H1 (cell line): Measurements from ENCODE around the gene SEPTIN2. TPM values are rescaled to one million over a fixed set of nuclear protein-coding genes. Genes with fewer than 3 reads are reported as not detected.

Experiments used
- CTCF ChIA-PET: fragments of 300-600 bp; sonication (Branson Sonifier 250); formaldehyde crosslinking; loops from one replicate; lab custom pipeline; 2021; ENCODE audit not compliant: partially characterized antibody; lab: Charles Lee
- POLR2A ChIA-PET: fragments of 300-600 bp; sonication (Branson Sonifier 250); formaldehyde crosslinking; loops from one replicate; lab custom pipeline; 2021; ENCODE audit warnings: inconsistent platforms; ENCODE audit not compliant: partially characterized antibody; lab: Charles Lee
- DNase-seq, 2 experiments: peaks; one replicate each; pipeline versions ENCODE4 v3.0.0 to v3.0.0-alpha.2; 2010 to 2022; ENCODE audit warnings: low spot score in 2 of 2, low read depth in 1 of 2, mixed read lengths in 1 of 2
- FAIRE-seq: peaks from 2 replicates; lab custom pipeline; 2011; peaks lifted over from hg19 to GRCh38; lab: Jason Lieb, UNC
- H2AFZ ChIP-seq: 2 replicates; pipeline ENCODE4 v1.8.1; 2012; ENCODE audit warnings: low read length, inconsistent platforms
- H2AK5ac ChIP-seq: 2 replicates; pipeline ENCODE4 v1.6.1; 2013; ENCODE audit warnings: low read depth, low read length
- H2BK120ac ChIP-seq: replicated peaks from 2 replicates; pipeline ENCODE3; 2013; ENCODE audit warnings: low read depth, low read length, inconsistent platforms
- H2BK12ac ChIP-seq: 2 replicates; pipeline ENCODE4 v1.6.1; 2013; ENCODE audit warnings: low read depth, low read length
- H2BK15ac ChIP-seq: 2 replicates; pipeline ENCODE4 v1.6.1; 2013; ENCODE audit warnings: low read length
- H2BK20ac ChIP-seq: 2 replicates; pipeline ENCODE4 v1.6.1; 2013; ENCODE audit warnings: low read length
- H2BK5ac ChIP-seq: 2 replicates; pipeline ENCODE4 v1.6.1; 2013; ENCODE audit warnings: low read depth, low read length
- H3K14ac ChIP-seq: 2 replicates; pipeline ENCODE4 v1.6.1; 2013; ENCODE audit warnings: inconsistent platforms; ENCODE audit not compliant: insufficient read length
- H3K18ac ChIP-seq: 2 replicates; pipeline ENCODE4 v1.6.1; 2013; ENCODE audit warnings: low read length; ENCODE audit errors: extremely low read depth
- H3K23ac ChIP-seq: 2 replicates; pipeline ENCODE4 v1.6.1; 2013; ENCODE audit warnings: inconsistent platforms; ENCODE audit not compliant: insufficient read length
- H3K23me2 ChIP-seq: 2 replicates; pipeline ENCODE4 v1.6.1; 2013; ENCODE audit warnings: low read depth, low read length
- H3K27ac ChIP-seq: 2 replicates; pipeline ENCODE4 v1.6.1; 2011; ENCODE audit warnings: low read depth, low read length, inconsistent platforms
- H3K27me3 ChIP-seq, 4 experiments: replicated peaks in 1 of 4; 1 replicate in 1 of 4; 2 replicates in 3 of 4; pipeline versions ENCODE4 v1.6.1 to v1.8.1; 2011 to 2013; ENCODE audit warnings: low read length in 3 of 4, mild to moderate bottlenecking in 3 of 4, inconsistent platforms in 2 of 4, mixed read lengths in 2 of 4, moderate library complexity in 1 of 4; ENCODE audit not compliant: control insufficient read depth in 3 of 4, insufficient read depth in 3 of 4; ENCODE audit errors: extremely low read depth in 1 of 4
- H3K36me3 ChIP-seq, 4 experiments: 2 replicates each; pipeline versions ENCODE4 v1.6.1 to v1.8.1; 2011 to 2013; ENCODE audit warnings: mild to moderate bottlenecking in 4 of 4, low read length in 3 of 4, moderate library complexity in 2 of 4, control low read depth in 1 of 4, inconsistent platforms in 1 of 4; ENCODE audit not compliant: insufficient read depth in 4 of 4, control insufficient read depth in 2 of 4
- H3K4ac ChIP-seq: replicated peaks from 2 replicates; pipeline ENCODE3; 2013; ENCODE audit warnings: low read length, low read depth, mixed read lengths, inconsistent platforms; ENCODE audit not compliant: insufficient read length
- H3K4me1 ChIP-seq, 4 experiments: replicated peaks in 1 of 4; 1 replicate in 1 of 4; 2 replicates in 3 of 4; pipeline versions ENCODE4 v1.6.1 to v1.8.1; 2011 to 2013; ENCODE audit warnings: low read length in 3 of 4, inconsistent platforms in 2 of 4, mixed read lengths in 1 of 4; ENCODE audit not compliant: insufficient read depth in 4 of 4, control insufficient read depth in 3 of 4
- H3K4me2 ChIP-seq, 2 experiments: 2 replicates each; pipeline versions ENCODE4 v1.6.1 to v1.8.1; 2011 to 2013; ENCODE audit warnings: low read depth in 2 of 2, low read length in 2 of 2, control low read depth in 1 of 2, inconsistent platforms in 1 of 2, mild to moderate bottlenecking in 1 of 2; ENCODE audit not compliant: insufficient read depth in 1 of 2
- H3K4me3 ChIP-seq, 4 experiments: fragments of 200-600, 300-600 bp in 1 of 4; sonication (generic), shearing (Covaris generic), sonication (Bioruptor Twin) in 1 of 4; 2 replicates each; pipeline versions ENCODE4 v1.5.1 to v1.8.1; 2011 to 2016; ENCODE audit warnings: low read length in 4 of 4, low read depth in 3 of 4, control low read depth in 2 of 4, inconsistent platforms in 2 of 4, mild to moderate bottlenecking in 2 of 4, mixed read lengths in 1 of 4, moderate library complexity in 1 of 4; ENCODE audit not compliant: insufficient read depth in 2 of 4; ENCODE audit errors: extremely low read depth in 1 of 4
- H3K56ac ChIP-seq: replicated peaks from 2 replicates; pipeline ENCODE3; 2013; ENCODE audit warnings: low read depth, mild to moderate bottlenecking, mixed read lengths, low read length, inconsistent platforms; ENCODE audit not compliant: insufficient read length
- H3K79me1 ChIP-seq: 2 replicates; pipeline ENCODE4 v1.6.1; 2013; ENCODE audit warnings: low read depth, low read length, control low read depth
- H3K79me2 ChIP-seq, 2 experiments: 2 replicates each; pipeline versions ENCODE4 v1.6.1 to v1.8.1; 2012 to 2013; ENCODE audit warnings: low read length in 2 of 2, mild to moderate bottlenecking in 2 of 2, inconsistent platforms in 1 of 2; ENCODE audit not compliant: insufficient read depth in 2 of 2, control insufficient read depth in 1 of 2
- H3K9ac ChIP-seq, 4 experiments: replicated peaks in 1 of 4; 1 replicate in 1 of 4; 2 replicates in 3 of 4; pipeline versions ENCODE4 v1.6.1 to v1.8.1; 2011 to 2013; ENCODE audit warnings: low read depth in 3 of 4, low read length in 3 of 4, control low read depth in 2 of 4, mild to moderate bottlenecking in 2 of 4, moderate library complexity in 2 of 4, inconsistent platforms in 1 of 4; ENCODE audit errors: extremely low read depth in 1 of 4
- H3K9me3 ChIP-seq, 2 experiments: 2 replicates each; pipeline versions ENCODE4 v1.6.1 to v1.8.1; 2012 to 2013; ENCODE audit warnings: mild to moderate bottlenecking in 2 of 2, moderate library complexity in 2 of 2, control low read depth in 1 of 2, inconsistent platforms in 1 of 2, low read depth in 1 of 2, low read length in 1 of 2, mixed read lengths in 1 of 2; ENCODE audit not compliant: insufficient read depth in 2 of 2
- H4K20me1 ChIP-seq, 2 experiments: replicated peaks in 1 of 2; 2 replicates each; pipeline versions ENCODE3 to v1.8.1; 2011 to 2013; ENCODE audit warnings: inconsistent platforms in 2 of 2, low read length in 2 of 2, mild to moderate bottlenecking in 1 of 2; ENCODE audit not compliant: insufficient read depth in 2 of 2, control insufficient read depth in 1 of 2
- H4K5ac ChIP-seq: 2 replicates; pipeline ENCODE4 v1.6.1; 2013; ENCODE audit warnings: low read length, low read depth, mixed read lengths, inconsistent platforms; ENCODE audit not compliant: insufficient read length
- H4K8ac ChIP-seq: 2 replicates; pipeline ENCODE4 v1.8.0; 2013; ENCODE audit warnings: mild to moderate bottlenecking, moderate library complexity, low read length, inconsistent platforms; ENCODE audit not compliant: insufficient read depth; ENCODE audit errors: extremely low read depth
- H4K91ac ChIP-seq: replicated peaks from 2 replicates; pipeline ENCODE3; 2013; ENCODE audit warnings: low read length, mixed read lengths, inconsistent platforms; ENCODE audit not compliant: insufficient read length
- ASH2L ChIP-seq: fragments of 200-600, 300-600 bp; sonication (generic); IDR thresholded peaks from one replicate; pipeline ENCODE4 v1.7.1; 2017; ENCODE audit warnings: low read length
- GTF2F1 ChIP-seq: IDR thresholded peaks from 2 replicates; pipeline ENCODE4 v1.6.1; 2012; ENCODE audit warnings: low read depth, low read length, improper control_type of control experiment, borderline replicate concordance
- HDAC2 ChIP-seq, 2 experiments: fragments of 300-600 bp in 1 of 2; sonication (generic) in 1 of 2; IDR thresholded peaks; 2 replicates each; pipeline ENCODE4 v1.6.1; 2011 to 2012; ENCODE audit warnings: low read depth in 2 of 2, low read length in 2 of 2, mild to moderate bottlenecking in 2 of 2, moderate library complexity in 2 of 2, borderline replicate concordance in 1 of 2, inconsistent platforms in 1 of 2
- JUN ChIP-seq: IDR thresholded peaks from 2 replicates; pipeline ENCODE4 v1.6.1; 2011; ENCODE audit warnings: low read depth, mild to moderate bottlenecking, improper control_type of control experiment, low read length
- KDM1A ChIP-seq: fragments of 200-600, 300-600 bp; sonication (generic); IDR thresholded peaks from 2 replicates; pipeline ENCODE4 v1.7.1; 2016; ENCODE audit warnings: mild to moderate bottlenecking, low read length, borderline replicate concordance
- KDM4A ChIP-seq: IDR thresholded peaks from one replicate; pipeline ENCODE4 v1.7.1; 2012; ENCODE audit warnings: low read depth, mild to moderate bottlenecking, moderate library complexity, low read length, inconsistent platforms; ENCODE audit not compliant: severe bottlenecking
- NANOG ChIP-seq: IDR thresholded peaks from 2 replicates; pipeline ENCODE4 v1.6.1; 2011; ENCODE audit warnings: low read length, low read depth, mild to moderate bottlenecking, inconsistent platforms; ENCODE audit not compliant: insufficient read depth, poor library complexity, severe bottlenecking
- SIX5 ChIP-seq: IDR thresholded peaks from 2 replicates; pipeline ENCODE4 v1.6.1; 2011; ENCODE audit warnings: mild to moderate bottlenecking, low read depth, low read length
- SP1 ChIP-seq: IDR thresholded peaks from 2 replicates; pipeline ENCODE4 v1.6.1; 2011; ENCODE audit warnings: low read depth, low read length
- SUZ12 ChIP-seq: fragments of 200-600 bp; sonication (generic); IDR thresholded peaks from 2 replicates; pipeline ENCODE4 v1.6.1; 2012; ENCODE audit warnings: mild to moderate bottlenecking, inconsistent platforms, low read length, moderate library complexity, mixed read lengths
- WGBS, 2 experiments: shearing (Covaris generic) in 1 of 2; methylation state at CpG; one replicate each; pipeline versions ENCODE4 v1.1.6 to v1.1.7; 2013 to 2015; ENCODE audit warnings: low lambda C conversion rate in 2 of 2, mixed read lengths in 2 of 2, inconsistent platforms in 1 of 2, low coverage in 1 of 2, missing lambda C conversion rate in 1 of 2; ENCODE audit not compliant: insufficient replicate concordance in 2 of 2, insufficient coverage in 1 of 2, insufficient read length in 1 of 2; ENCODE audit errors: extremely low coverage in 1 of 2, missing lambda C conversion rate in 1 of 2; 5-methylcytosine and 5-hydroxymethylcytosine counted together
- polyA plus RNA-seq, 7 experiments: library from polyadenylated mRNA; depleted of rRNA in 3 of 7; stranded (reverse) in 5 of 7; unstranded in 2 of 7; fragments of >200 nt in 5 of 7; fragments of 200-250 nt in 2 of 7; gene quantifications; 1 replicate in 5 of 7; 2 replicates in 1 of 7; 4 replicates in 1 of 7; pipeline versions ENCODE4 v1.2.1 to v1.2.3, GENCODE V29; 2011 to 2013; ENCODE audit warnings: missing spikeins in 2 of 7, mixed read lengths in 2 of 7
- total RNA-seq: library from RNA; stranded (reverse); fragmentation: NEBNext Ultra II Directional; extraction: Animal tissue kit (Norgen Biotek cat#: 25700); gene quantifications from 2 replicates; pipeline ENCODE4 v1.2.1, GENCODE V29; 2021
- TF ChIP-seq, protein P1 (sequence below): IDR thresholded peaks from 2 replicates; pipeline ENCODE4 v1.6.1; 2011; ENCODE audit warnings: low read depth, mild to moderate bottlenecking, low read length; ENCODE audit not compliant: insufficient read depth

The SEPTIN2 gene
- total and polyA plus RNA-seq, 2 of the 8 experiments (the other 6 are each of a cell fraction or from before 2014, with no cell fraction given): 392 to 650 TPM

GRCh38 chr2:241321886-241322285 lies 6.2 kb downstream of the SEPTIN2 start:
- Histone ChIP-seq H3K14ac (no peak overlapping the region), H2BK12ac (no peak overlapping the region), H3K23ac (no peak overlapping the region), H3K27me3 (no peaks in the 10 kb centered on the region), H3K27ac (no peak overlapping the region), H3K9ac (no peak overlapping the region; a peak in 1 of 7 replicates), H3K56ac (no peak overlapping the region), H3K4me3 (no peak overlapping the region), H3K4ac (no peak overlapping the region), H3K9me3 (no peaks in the 10 kb centered on the region), H3K4me1 (peaks cover 0 to 7% (median under 1%) of the 10 kb centered on the region in 4 experiments; a peak in 3 of 7 replicates), H2BK15ac (no peak overlapping the region), H4K20me1 (peaks cover 14 to 27% of the 10 kb centered on the region in 2 experiments), H4K5ac (no peak overlapping the region), H4K91ac (no peak overlapping the region), H3K79me1 (peaks cover 6% of the 10 kb centered on the region), H2BK120ac (no peak overlapping the region), H3K4me2 (no peak overlapping the region), H2BK20ac (no peak overlapping the region), H3K79me2 (peaks cover 49 to 99% of the 10 kb centered on the region in 2 experiments), H2AFZ (no peak overlapping the region), H4K8ac (no peak overlapping the region), H3K23me2 (peaks cover 2% of the 10 kb centered on the region; the same call in 1 of the 2 replicates), H3K18ac (no peak overlapping the region; the same call in 1 of the 2 replicates), H2AK5ac (no peak overlapping the region), H2BK5ac (no peak overlapping the region), H3K36me3 (peaks cover 0 to 32% (median 2%) of the 10 kb centered on the region in 4 experiments; a peak in 4 of 8 replicates)
- FAIRE-seq: no peak
- TF ChIP-seq HDAC2 (IDR thresholded peaks at IDR 0.05; ENCODE audit: borderline replicate concordance in 1 of 2, low read depth in 2 of 2, low read length in 2 of 2) (no peak), SUZ12 (no peak), JUN (no peak), SIX5 (no peak), GTF2F1 (no peak), KDM1A (no peak), KDM4A (no peak), ASH2L (no peak), NANOG (no peak), SP1 (no peak)
- TF ChIP-seq, protein P1, sequence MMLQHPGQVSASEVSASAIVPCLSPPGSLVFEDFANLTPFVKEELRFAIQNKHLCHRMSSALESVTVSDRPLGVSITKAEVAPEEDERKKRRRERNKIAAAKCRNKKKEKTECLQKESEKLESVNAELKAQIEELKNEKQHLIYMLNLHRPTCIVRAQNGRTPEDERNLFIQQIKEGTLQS: no peak
- CTCF ChIA-PET: interaction anchor here (0.5 kb wide), 1 partner anchor 64 kb away, joined by 3 read pairs; no protein-coding TSS in a partner anchor
- DNase-seq: no peak
- POLR2A ChIA-PET: interaction anchor here (0.9 to 2.1 kb wide), 2 partner anchors 42 kb away, joined by 3 to 6 read pairs; no protein-coding TSS in a partner anchor
- 86% methylated on average over 1 of the region's 1 CpG; no CpG with 5 or more reads in 1 of the 2 experiments for WGBS, 2 experiments
